Astrocyte (in vitro differentiated cells and primary cell): ENCODE measurements around the gene PSMB9. TPM values are rescaled to one million over a fixed set of nuclear protein-coding genes. Genes with fewer than 3 reads are reported as not detected.

Experiments used
- DNase-seq: peaks from one replicate; pipeline ENCODE4 v3.0.0-alpha.2; 2010; ENCODE audit warnings: low read depth
- FAIRE-seq: peaks from 2 replicates; lab custom pipeline; 2011; peaks lifted over from hg19 to GRCh38; lab: Jason Lieb, UNC
- H2AFZ ChIP-seq: 2 replicates; pipeline ENCODE4 v1.6.0; 2012; ENCODE audit warnings: low read depth, low read length, inconsistent platforms
- H3K27ac ChIP-seq: 2 replicates; pipeline ENCODE4 v1.5.1; 2011; ENCODE audit warnings: low read depth, low read length, inconsistent platforms
- H3K27me3 ChIP-seq: 2 replicates; pipeline ENCODE4 v1.6.0; 2011; ENCODE audit warnings: low read length, inconsistent platforms; ENCODE audit not compliant: insufficient read depth
- H3K36me3 ChIP-seq: 2 replicates; pipeline ENCODE4 v1.5.1; 2011; ENCODE audit warnings: low read length, inconsistent platforms; ENCODE audit not compliant: insufficient read depth
- H3K4me1 ChIP-seq: 2 replicates; pipeline ENCODE4 v1.5.1; 2011; ENCODE audit warnings: low read length, inconsistent platforms; ENCODE audit not compliant: insufficient read depth
- H3K4me2 ChIP-seq: 2 replicates; pipeline ENCODE4 v1.6.0; 2012; ENCODE audit warnings: low read length, inconsistent platforms
- H3K4me3 ChIP-seq: 2 replicates; pipeline ENCODE4 v1.5.1; 2011; ENCODE audit warnings: low read depth, mild to moderate bottlenecking, low read length, inconsistent platforms; ENCODE audit not compliant: insufficient read depth
- H3K79me2 ChIP-seq: 2 replicates; pipeline ENCODE4 v1.6.0; 2012; ENCODE audit warnings: mild to moderate bottlenecking, low read length, inconsistent platforms; ENCODE audit not compliant: insufficient read depth
- H3K9ac ChIP-seq: 2 replicates; pipeline ENCODE4 v1.6.0; 2012; ENCODE audit warnings: mild to moderate bottlenecking, low read length, inconsistent platforms
- H3K9me3 ChIP-seq: 2 replicates; pipeline ENCODE4 v1.5.1; 2012; ENCODE audit warnings: low read depth, mild to moderate bottlenecking, low read length, inconsistent platforms; ENCODE audit not compliant: insufficient read depth
- H4K20me1 ChIP-seq: 2 replicates; pipeline ENCODE4 v1.6.0; 2012; ENCODE audit warnings: low read length, inconsistent platforms; ENCODE audit not compliant: insufficient read depth
- H3K27ac Mint-ChIP-seq: one replicate; pipeline ENCODE4 v1.8.0; 2021; ENCODE audit warnings: mild to moderate bottlenecking, mixed read lengths; ENCODE audit not compliant: unreplicated experiment
- H3K27me3 Mint-ChIP-seq: one replicate; pipeline ENCODE4 v1.8.0; 2021; ENCODE audit warnings: low read depth, mixed read lengths; ENCODE audit not compliant: unreplicated experiment
- H3K36me3 Mint-ChIP-seq: one replicate; pipeline ENCODE4 v1.8.0; 2021; ENCODE audit warnings: low read depth, mixed read lengths; ENCODE audit not compliant: unreplicated experiment
- H3K4me1 Mint-ChIP-seq: one replicate; pipeline ENCODE4 v1.8.0; 2021; ENCODE audit warnings: low read depth, mixed read lengths; ENCODE audit not compliant: unreplicated experiment
- H3K4me3 Mint-ChIP-seq: one replicate; pipeline ENCODE4 v1.8.0; 2021; ENCODE audit warnings: mild to moderate bottlenecking, moderate library complexity, mixed read lengths; ENCODE audit not compliant: unreplicated experiment
- H3K9me3 Mint-ChIP-seq: one replicate; pipeline ENCODE4 v1.8.0; 2021; ENCODE audit warnings: mild to moderate bottlenecking, mixed read lengths; ENCODE audit not compliant: unreplicated experiment
- CTCF ChIP-seq: IDR thresholded peaks from 2 replicates; pipeline ENCODE4 v1.5.1; 2011; ENCODE audit warnings: low read depth, mild to moderate bottlenecking, inconsistent platforms, low read length, moderate library complexity; ENCODE audit not compliant: insufficient read depth
- EZH2 ChIP-seq: IDR thresholded peaks from 2 replicates; pipeline ENCODE4 v1.6.1; 2012; ENCODE audit warnings: mild to moderate bottlenecking, low read length, inconsistent platforms; ENCODE audit not compliant: insufficient read depth
- total RNA-seq: library from RNA; stranded (reverse); gene quantifications from 2 replicates; pipeline ENCODE4 v1.2.1, GENCODE V29; 2021

The PSMB9 gene
- total RNA-seq, 1 donor from 2014 or later, result 34.1 TPM

DNA sequence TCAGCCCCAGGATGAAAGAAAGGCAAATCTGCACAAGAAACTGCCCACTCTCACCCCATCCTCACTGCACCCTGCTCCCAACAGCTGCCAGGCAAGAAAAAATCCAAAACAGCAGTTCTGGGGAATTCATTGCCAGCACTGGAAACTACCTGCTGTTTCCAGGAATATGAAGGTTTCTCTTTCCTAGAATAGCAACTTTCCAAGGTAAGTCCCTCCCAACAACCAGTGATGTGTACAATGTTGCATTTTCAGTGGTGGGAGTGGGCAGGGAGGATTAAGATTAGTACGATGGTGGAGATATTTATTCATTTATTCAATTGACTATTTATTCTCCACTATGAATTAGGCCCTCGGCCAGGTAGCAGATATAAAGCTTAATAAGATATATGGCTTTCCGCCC, 27.0 kb upstream of the PSMB9 start:
- H3K4me3 ChIP-seq, result no peak overlapping the region
- no peak overlapping the region for H3K27ac Mint-ChIP-seq
- H3K4me3 Mint-ChIP-seq, result no peak overlapping the region
- no peaks in the 10 kb centered on the region for H4K20me1 ChIP-seq
- H3K36me3 Mint-ChIP-seq, result peaks cover 30% of the 10 kb centered on the region
- no peaks in the 10 kb centered on the region for H3K9me3 Mint-ChIP-seq
- H3K9me3 ChIP-seq, result no peaks in the 10 kb centered on the region
- peaks cover 11% of the 10 kb centered on the region for H3K4me1 Mint-ChIP-seq
- no peaks in the 10 kb centered on the region for H3K79me2 ChIP-seq
- no peaks in the 10 kb centered on the region for H3K27me3 ChIP-seq
- H3K36me3 ChIP-seq, result peaks cover 6% of the 10 kb centered on the region
- no peak overlapping the region for H3K27ac ChIP-seq
- no peak for TF ChIP-seq CTCF
- TF ChIP-seq EZH2, result no peak
- H3K9ac ChIP-seq, result no peak overlapping the region
- no peak overlapping the region for H3K4me2 ChIP-seq
- no peaks in the 10 kb centered on the region for H3K4me1 ChIP-seq
- H2AFZ ChIP-seq, result no peak overlapping the region
- DNase-seq (no peak), FAIRE-seq (no peak)
- no peaks in the 10 kb centered on the region for H3K27me3 Mint-ChIP-seq

GRCh38 chr6:32829495-32829894, 24.5 kb upstream of the PSMB9 start:
- DNase-seq (no peak), FAIRE-seq (no peak)
- Mint-ChIP-seq H3K4me1 (peaks cover 11% of the 10 kb centered on the region), H3K36me3 (peaks cover 43% of the 10 kb centered on the region), H3K27me3 (no peaks in the 10 kb centered on the region), H3K9me3 (no peaks in the 10 kb centered on the region), H3K27ac (no peak overlapping the region), H3K4me3 (no peak overlapping the region)
- no peaks in the 10 kb centered on the region for H4K20me1 ChIP-seq
- H3K27me3 ChIP-seq, result no peaks in the 10 kb centered on the region
- no peak overlapping the region for H3K27ac ChIP-seq
- H2AFZ ChIP-seq, result no peak overlapping the region
- TF ChIP-seq CTCF (no peak), EZH2 (no peak)
- no peaks in the 10 kb centered on the region for H3K4me1 ChIP-seq
- H3K79me2 ChIP-seq, result no peaks in the 10 kb centered on the region
- no peak overlapping the region for H3K4me3 ChIP-seq
- H3K9ac ChIP-seq, result no peak overlapping the region
- peaks cover 6% of the 10 kb centered on the region for H3K36me3 ChIP-seq
- no peaks in the 10 kb centered on the region for H3K9me3 ChIP-seq
- no peak overlapping the region for H3K4me2 ChIP-seq

DNA sequence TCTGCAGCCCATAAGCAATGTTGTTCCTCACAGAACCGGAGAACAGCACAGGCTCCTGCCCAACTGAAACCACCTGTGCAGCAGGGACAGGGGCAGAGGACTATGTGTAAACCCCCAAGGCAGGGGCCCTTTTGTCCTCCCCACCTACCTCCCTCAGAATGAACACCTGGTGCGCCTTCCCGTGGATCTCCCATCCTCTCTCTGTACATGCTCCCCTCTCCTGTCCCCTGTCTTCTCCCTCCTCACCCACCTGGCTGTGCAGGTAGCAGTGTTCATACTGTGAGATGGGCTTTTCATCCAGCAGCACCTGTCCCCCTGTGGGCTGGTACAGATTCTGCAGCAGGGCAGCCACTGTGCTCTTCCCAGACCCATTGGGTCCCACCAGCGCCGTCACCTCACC, 24.0 kb upstream of the PSMB9 start:
- Mint-ChIP-seq H3K4me1 (peaks cover 14% of the 10 kb centered on the region), H3K36me3 (peaks cover 47% of the 10 kb centered on the region), H3K27me3 (no peaks in the 10 kb centered on the region), H3K9me3 (no peaks in the 10 kb centered on the region), H3K27ac (no peak overlapping the region), H3K4me3 (no peak overlapping the region)
- no peak for DNase-seq
- no peak overlapping the region for H3K9ac ChIP-seq
- H3K4me1 ChIP-seq, result no peaks in the 10 kb centered on the region
- no peaks in the 10 kb centered on the region for H4K20me1 ChIP-seq
- H3K9me3 ChIP-seq, result no peaks in the 10 kb centered on the region
- H3K79me2 ChIP-seq, result no peaks in the 10 kb centered on the region
- no peak overlapping the region for H3K27ac ChIP-seq
- no peak for FAIRE-seq
- peaks cover 6% of the 10 kb centered on the region for H3K36me3 ChIP-seq
- H3K4me2 ChIP-seq, result no peak overlapping the region
- no peak for TF ChIP-seq EZH2
- TF ChIP-seq CTCF, result no peak
- H3K27me3 ChIP-seq, result no peaks in the 10 kb centered on the region
- no peak overlapping the region for H3K4me3 ChIP-seq
- H2AFZ ChIP-seq, result no peak overlapping the region
